Measurements from ENCODE around the gene REPIN1. TPM values are rescaled to one million over a fixed set of nuclear protein-coding genes. Genes with fewer than 3 reads are reported as not detected.
A peak's percentile ranks its signal among the peaks of the same experiment; 100 is the strongest.

Gene REPIN1
- total and polyA plus RNA-seq, 4 donors = 17.1 to 118 (median 55.1) TPM

DNA sequence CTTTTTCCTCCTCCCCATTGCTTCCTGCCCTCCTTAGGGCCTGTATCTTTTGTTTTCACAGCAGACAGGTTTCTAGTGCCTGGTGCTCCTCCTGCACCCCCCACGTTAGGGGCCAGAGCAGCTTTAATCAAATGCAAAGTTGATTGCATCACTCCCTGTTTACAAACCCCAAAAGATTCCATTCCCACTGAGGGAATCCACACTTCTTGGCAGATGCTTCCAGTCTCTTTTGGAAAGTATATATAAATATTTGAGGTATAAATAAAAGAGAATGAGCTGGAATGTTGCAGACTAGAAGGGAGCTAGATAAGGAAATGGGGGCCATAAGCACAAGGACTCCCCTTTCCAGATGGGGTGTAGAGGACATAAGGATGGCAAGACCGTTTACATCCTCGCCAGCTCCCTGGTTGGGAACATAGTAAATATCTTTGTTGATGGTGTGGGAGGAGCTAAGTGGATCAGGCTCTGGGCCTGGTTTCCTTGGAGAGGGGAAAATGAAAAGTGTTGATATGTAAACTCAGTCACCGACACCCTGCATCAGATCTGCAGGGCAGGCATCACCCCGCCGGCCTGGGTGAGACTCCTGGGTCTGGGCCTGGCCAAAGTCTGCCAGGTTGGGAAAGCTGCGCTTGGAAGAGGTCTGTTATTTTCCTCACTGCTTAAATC, 33.4 kb upstream of the REPIN1 start:
- peak; percentile 20 to 24 for TF ChIP-seq RAD21 (IDR thresholded peaks at IDR 0.05)
- TF ChIP-seq, protein P1, sequence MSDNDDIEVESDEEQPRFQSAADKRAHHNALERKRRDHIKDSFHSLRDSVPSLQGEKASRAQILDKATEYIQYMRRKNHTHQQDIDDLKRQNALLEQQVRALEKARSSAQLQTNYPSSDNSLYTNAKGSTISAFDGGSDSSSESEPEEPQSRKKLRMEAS (IDR thresholded peaks at IDR 0.05) = peak; percentile 26
- peak; percentile 67 for TF ChIP-seq FOXA1 (IDR thresholded peaks at IDR 0.05)
- peak; percentile 51 for TF ChIP-seq YY1 (IDR thresholded peaks at IDR 0.05)
- peak; percentile 19 to 60 for TF ChIP-seq RXRA (IDR thresholded peaks at IDR 0.05)
- peak in 1 of 2 donors; percentile 55 for TF ChIP-seq EGR1 (IDR thresholded peaks at IDR 0.05; ENCODE audit: low read depth in 2 of 2)
- peak; percentile 10 for TF ChIP-seq SP1 (IDR thresholded peaks at IDR 0.05)
- peak in 1 of 2 donors; percentile 26 for TF ChIP-seq HNF4A (conservative IDR thresholded peaks at IDR 0.05)
- TF ChIP-seq FOXA2 (IDR thresholded peaks at IDR 0.05) = peak; percentile 80
- TF ChIP-seq TAF1 (conservative IDR thresholded peaks at IDR 0.05) = no peak
- TF ChIP-seq, protein P2, sequence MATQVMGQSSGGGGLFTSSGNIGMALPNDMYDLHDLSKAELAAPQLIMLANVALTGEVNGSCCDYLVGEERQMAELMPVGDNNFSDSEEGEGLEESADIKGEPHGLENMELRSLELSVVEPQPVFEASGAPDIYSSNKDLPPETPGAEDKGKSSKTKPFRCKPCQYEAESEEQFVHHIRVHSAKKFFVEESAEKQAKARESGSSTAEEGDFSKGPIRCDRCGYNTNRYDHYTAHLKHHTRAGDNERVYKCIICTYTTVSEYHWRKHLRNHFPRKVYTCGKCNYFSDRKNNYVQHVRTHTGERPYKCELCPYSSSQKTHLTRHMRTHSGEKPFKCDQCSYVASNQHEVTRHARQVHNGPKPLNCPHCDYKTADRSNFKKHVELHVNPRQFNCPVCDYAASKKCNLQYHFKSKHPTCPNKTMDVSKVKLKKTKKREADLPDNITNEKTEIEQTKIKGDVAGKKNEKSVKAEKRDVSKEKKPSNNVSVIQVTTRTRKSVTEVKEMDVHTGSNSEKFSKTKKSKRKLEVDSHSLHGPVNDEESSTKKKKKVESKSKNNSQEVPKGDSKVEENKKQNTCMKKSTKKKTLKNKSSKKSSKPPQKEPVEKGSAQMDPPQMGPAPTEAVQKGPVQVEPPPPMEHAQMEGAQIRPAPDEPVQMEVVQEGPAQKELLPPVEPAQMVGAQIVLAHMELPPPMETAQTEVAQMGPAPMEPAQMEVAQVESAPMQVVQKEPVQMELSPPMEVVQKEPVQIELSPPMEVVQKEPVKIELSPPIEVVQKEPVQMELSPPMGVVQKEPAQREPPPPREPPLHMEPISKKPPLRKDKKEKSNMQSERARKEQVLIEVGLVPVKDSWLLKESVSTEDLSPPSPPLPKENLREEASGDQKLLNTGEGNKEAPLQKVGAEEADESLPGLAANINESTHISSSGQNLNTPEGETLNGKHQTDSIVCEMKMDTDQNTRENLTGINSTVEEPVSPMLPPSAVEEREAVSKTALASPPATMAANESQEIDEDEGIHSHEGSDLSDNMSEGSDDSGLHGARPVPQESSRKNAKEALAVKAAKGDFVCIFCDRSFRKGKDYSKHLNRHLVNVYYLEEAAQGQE (IDR thresholded peaks at IDR 0.05) = peak; percentile 25
- peak in 1 of 2 donors; percentile 32 for TF ChIP-seq JUND (IDR thresholded peaks at IDR 0.05)
- TF ChIP-seq, protein P3, sequence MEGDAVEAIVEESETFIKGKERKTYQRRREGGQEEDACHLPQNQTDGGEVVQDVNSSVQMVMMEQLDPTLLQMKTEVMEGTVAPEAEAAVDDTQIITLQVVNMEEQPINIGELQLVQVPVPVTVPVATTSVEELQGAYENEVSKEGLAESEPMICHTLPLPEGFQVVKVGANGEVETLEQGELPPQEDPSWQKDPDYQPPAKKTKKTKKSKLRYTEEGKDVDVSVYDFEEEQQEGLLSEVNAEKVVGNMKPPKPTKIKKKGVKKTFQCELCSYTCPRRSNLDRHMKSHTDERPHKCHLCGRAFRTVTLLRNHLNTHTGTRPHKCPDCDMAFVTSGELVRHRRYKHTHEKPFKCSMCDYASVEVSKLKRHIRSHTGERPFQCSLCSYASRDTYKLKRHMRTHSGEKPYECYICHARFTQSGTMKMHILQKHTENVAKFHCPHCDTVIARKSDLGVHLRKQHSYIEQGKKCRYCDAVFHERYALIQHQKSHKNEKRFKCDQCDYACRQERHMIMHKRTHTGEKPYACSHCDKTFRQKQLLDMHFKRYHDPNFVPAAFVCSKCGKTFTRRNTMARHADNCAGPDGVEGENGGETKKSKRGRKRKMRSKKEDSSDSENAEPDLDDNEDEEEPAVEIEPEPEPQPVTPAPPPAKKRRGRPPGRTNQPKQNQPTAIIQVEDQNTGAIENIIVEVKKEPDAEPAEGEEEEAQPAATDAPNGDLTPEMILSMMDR (IDR thresholded peaks at IDR 0.05; ENCODE audit: low read depth, low read length, missing input control) = no peak
- TF ChIP-seq, protein P4, sequence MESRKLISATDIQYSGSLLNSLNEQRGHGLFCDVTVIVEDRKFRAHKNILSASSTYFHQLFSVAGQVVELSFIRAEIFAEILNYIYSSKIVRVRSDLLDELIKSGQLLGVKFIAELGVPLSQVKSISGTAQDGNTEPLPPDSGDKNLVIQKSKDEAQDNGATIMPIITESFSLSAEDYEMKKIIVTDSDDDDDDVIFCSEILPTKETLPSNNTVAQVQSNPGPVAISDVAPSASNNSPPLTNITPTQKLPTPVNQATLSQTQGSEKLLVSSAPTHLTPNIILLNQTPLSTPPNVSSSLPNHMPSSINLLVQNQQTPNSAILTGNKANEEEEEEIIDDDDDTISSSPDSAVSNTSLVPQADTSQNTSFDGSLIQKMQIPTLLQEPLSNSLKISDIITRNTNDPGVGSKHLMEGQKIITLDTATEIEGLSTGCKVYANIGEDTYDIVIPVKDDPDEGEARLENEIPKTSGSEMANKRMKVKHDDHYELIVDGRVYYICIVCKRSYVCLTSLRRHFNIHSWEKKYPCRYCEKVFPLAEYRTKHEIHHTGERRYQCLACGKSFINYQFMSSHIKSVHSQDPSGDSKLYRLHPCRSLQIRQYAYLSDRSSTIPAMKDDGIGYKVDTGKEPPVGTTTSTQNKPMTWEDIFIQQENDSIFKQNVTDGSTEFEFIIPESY (IDR thresholded peaks at IDR 0.05) = peak; percentile 39
- TF ChIP-seq, protein P5, sequence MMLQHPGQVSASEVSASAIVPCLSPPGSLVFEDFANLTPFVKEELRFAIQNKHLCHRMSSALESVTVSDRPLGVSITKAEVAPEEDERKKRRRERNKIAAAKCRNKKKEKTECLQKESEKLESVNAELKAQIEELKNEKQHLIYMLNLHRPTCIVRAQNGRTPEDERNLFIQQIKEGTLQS (IDR thresholded peaks at IDR 0.05) = peak; percentile 64
- no peak for TF ChIP-seq HNF4G (IDR thresholded peaks at IDR 0.05)
- Histone ChIP-seq H3K4me1 (ENCODE audit: control insufficient read depth in 4 of 4, insufficient read depth in 4 of 4, low read length in 3 of 4) (peaks cover 23 to 60% (median 55%) of the 10 kb centered on the region in 4 donors), H3K27ac (ENCODE audit: low read depth in 1 of 2, low read length in 2 of 2) (peak overlapping the region; percentile 77 to 80), H3K36me3 (ENCODE audit: control insufficient read depth in 4 of 4, insufficient read depth in 3 of 4, low read depth in 1 of 4, low read length in 3 of 4) (peaks cover 0 to 21% (median 7%) of the 10 kb centered on the region in 4 donors), H3K4me3 (ENCODE audit: low read depth in 1 of 3, low read length in 3 of 3) (no peak overlapping the region), H3K9ac (ENCODE audit: low read depth in 1 of 2, low read length in 2 of 2) (no peak overlapping the region), H3K27me3 (ENCODE audit: control insufficient read depth in 4 of 4, insufficient read depth in 4 of 4, low read length in 3 of 4) (no peaks in the 10 kb centered on the region), H3K9me3 (ENCODE audit: control insufficient read depth in 4 of 4, low read length in 3 of 4) (no peaks in the 10 kb centered on the region)
- no peak for DNase-seq (ENCODE audit: low spot score)
- WGBS = 30% methylated on average over 7 of the region's 7 CpGs
